SK-N-SH (cell line): Measurements from ENCODE around the gene PSMB11. TPM values are rescaled to one million over a fixed set of nuclear protein-coding genes. Genes with fewer than 3 reads are reported as not detected.

ENCODE experiments used
- CTCF ChIA-PET: fragments of 300-600, 350-600 bp; formaldehyde crosslinking; extraction: SDS; loops from one replicate; lab custom pipeline; 2021; lab: Yijun Ruan, JAX
- POLR2A ChIA-PET: fragments of 350-600 bp; sonication (Branson Sonifier 250); formaldehyde crosslinking; extraction: SDS; loops from one replicate; lab custom pipeline; 2020; ENCODE audit warnings: antibody characterized with exemption, inconsistent platforms; lab: Yijun Ruan, JAX
- DNase-seq: peaks from one replicate; pipeline ENCODE4 v3.0.0; 2012
- H2AFZ ChIP-seq: fragments of 200-600 bp; sonication (generic); 2 replicates; pipeline ENCODE4 v1.8.1; 2016; ENCODE audit warnings: antibody characterized with exemption, mild to moderate bottlenecking, low read depth
- H3F3A ChIP-seq: fragments of 200-600 bp; sonication (generic); replicated peaks from 2 replicates; pipeline ENCODE3; 2016; ENCODE audit warnings: antibody characterized with exemption, mild to moderate bottlenecking; ENCODE audit not compliant: insufficient read depth
- H3K27ac ChIP-seq, 2 experiments: fragments of 200-500 bp in 1 of 2; fragments of 200-600 bp in 1 of 2; sonication (Bioruptor generic) in 1 of 2; sonication (generic), shearing (Covaris generic) in 1 of 2; 2 replicates each; pipeline versions ENCODE4 v1.5.1 to v1.6.1; 2014 to 2016; ENCODE audit warnings: low read depth in 2 of 2, inconsistent platforms in 1 of 2, low read length in 1 of 2, mild to moderate bottlenecking in 1 of 2, mixed read lengths in 1 of 2
- H3K27me3 ChIP-seq: fragments of 200-600 bp; sonication (generic), shearing (Covaris generic); 2 replicates; pipeline ENCODE4 v1.6.1; 2016; ENCODE audit warnings: mixed run types; ENCODE audit not compliant: insufficient read depth
- H3K36me3 ChIP-seq, 2 experiments: fragments of 200-500 bp in 1 of 2; fragments of 200-600 bp in 1 of 2; sonication (Bioruptor generic) in 1 of 2; sonication (generic) in 1 of 2; replicated peaks in 1 of 2; 2 replicates each; pipeline versions ENCODE3 to v1.5.1; 2014 to 2016; ENCODE audit warnings: low read length in 1 of 2, mild to moderate bottlenecking in 1 of 2; ENCODE audit not compliant: insufficient read depth in 2 of 2, control insufficient read depth in 1 of 2
- H3K4me1 ChIP-seq, 2 experiments: fragments of 200-500 bp in 1 of 2; fragments of 200-600 bp in 1 of 2; sonication (Bioruptor generic) in 1 of 2; sonication (generic), shearing (Covaris generic) in 1 of 2; 2 replicates each; pipeline versions ENCODE4 v1.5.1 to v1.6.1; 2014 to 2016; ENCODE audit warnings: low read depth in 1 of 2, low read length in 1 of 2, mixed run types in 1 of 2; ENCODE audit not compliant: insufficient read depth in 2 of 2, control insufficient read depth in 1 of 2
- H3K4me2 ChIP-seq: fragments of 200-600 bp; sonication (generic), shearing (Covaris generic); 2 replicates; pipeline ENCODE4 v1.6.1; 2017; ENCODE audit warnings: mixed run types
- H3K4me3 ChIP-seq, 2 experiments: fragments of 200-500 bp in 1 of 2; fragments of 200-600 bp in 1 of 2; sonication (Bioruptor generic) in 1 of 2; sonication (generic), shearing (Covaris generic) in 1 of 2; 2 replicates each; pipeline versions ENCODE4 v1.5.1 to v1.8.1; 2014 to 2016; ENCODE audit warnings: low read depth in 2 of 2, inconsistent platforms in 1 of 2, low read length in 1 of 2, mild to moderate bottlenecking in 1 of 2, mixed read lengths in 1 of 2, moderate library complexity in 1 of 2
- H3K79me2 ChIP-seq: fragments of 200-600 bp; sonication (generic); 2 replicates; pipeline ENCODE4 v1.8.1; 2017; ENCODE audit warnings: mild to moderate bottlenecking; ENCODE audit not compliant: insufficient read depth
- H3K9ac ChIP-seq: fragments of 200-600 bp; sonication (generic); 2 replicates; pipeline ENCODE4 v1.6.1; 2017; ENCODE audit warnings: mixed run types
- H3K9me2 ChIP-seq: fragments of 200-600 bp; sonication (generic); 2 replicates; pipeline ENCODE4 v1.6.1; 2017; ENCODE audit warnings: mixed run types
- H3K9me3 ChIP-seq: fragments of 200-600 bp; sonication (generic); 2 replicates; pipeline ENCODE4 v1.6.1; 2017; ENCODE audit warnings: mixed run types, mild to moderate bottlenecking, moderate library complexity
- H4K20me1 ChIP-seq: fragments of 200-600 bp; sonication (generic); 2 replicates; pipeline ENCODE4 v1.6.1; 2017; ENCODE audit warnings: mild to moderate bottlenecking, mixed run types; ENCODE audit not compliant: insufficient read depth
- CHD2 ChIP-seq: fragments of 150-350 bp; IDR thresholded peaks from 2 replicates; pipeline ENCODE4 v1.6.1; 2018; ENCODE audit warnings: low read length; ENCODE audit not compliant: partially characterized antibody
- ELF1 ChIP-seq: IDR thresholded peaks from 2 replicates; pipeline ENCODE4 v1.4.0; 2012
- EP300 ChIP-seq, 2 experiments: IDR thresholded peaks; 2 replicates each; pipeline versions ENCODE4 v1.4.0 to v1.6.1; 2012; ENCODE audit warnings: borderline replicate concordance in 1 of 2, low read depth in 1 of 2, low read length in 1 of 2
- EZH2phosphoT487 ChIP-seq: fragments of 200-600 bp; sonication (generic); IDR thresholded peaks from 2 replicates; pipeline ENCODE4 v1.6.1; 2017; ENCODE audit warnings: low read depth, mixed run types, mild to moderate bottlenecking, antibody characterized with exemption, moderate library complexity, borderline replicate concordance
- FOSL2 ChIP-seq: IDR thresholded peaks from 2 replicates; pipeline ENCODE4 v1.4.0; 2012; ENCODE audit warnings: low read depth, mild to moderate bottlenecking, moderate library complexity, borderline replicate concordance
- FOXM1 ChIP-seq: IDR thresholded peaks from 2 replicates; pipeline ENCODE4 v1.4.0; 2012; ENCODE audit warnings: low read depth, mild to moderate bottlenecking
- MXI1 ChIP-seq: IDR thresholded peaks from 2 replicates; pipeline ENCODE4 v1.6.1; 2012; ENCODE audit warnings: mild to moderate bottlenecking, low read depth, low read length, improper control_type of control experiment
- POLR2AphosphoS5 ChIP-seq: IDR thresholded peaks from 2 replicates; pipeline ENCODE4 v1.6.1; 2012; ENCODE audit warnings: low read depth, low read length
- RAD21 ChIP-seq: IDR thresholded peaks from 2 replicates; pipeline ENCODE4 v1.6.1; 2012; ENCODE audit warnings: mild to moderate bottlenecking, low read length
- RFX5 ChIP-seq: IDR thresholded peaks from 2 replicates; pipeline ENCODE4 v1.6.1; 2012; ENCODE audit warnings: mild to moderate bottlenecking, improper control_type of control experiment, low read length
- RXRA ChIP-seq: IDR thresholded peaks from 2 replicates; pipeline ENCODE4 v1.4.0; 2012; ENCODE audit warnings: low read depth, mild to moderate bottlenecking, borderline replicate concordance
- SIN3A ChIP-seq: IDR thresholded peaks from 2 replicates; pipeline ENCODE4 v1.6.1; 2012; ENCODE audit warnings: low read depth, mild to moderate bottlenecking, low read length, moderate library complexity, borderline replicate concordance
- YY1 ChIP-seq: IDR thresholded peaks from 2 replicates; pipeline ENCODE4 v1.4.0; 2012; ENCODE audit warnings: low read depth, mild to moderate bottlenecking
- WGBS: methylation state at CpG from one replicate; pipeline ENCODE4 v1.1.6; 2017; ENCODE audit warnings: low lambda C conversion rate; 5-methylcytosine and 5-hydroxymethylcytosine counted together
- polyA plus RNA-seq, 3 experiments: library from polyadenylated mRNA; depleted of rRNA; stranded (reverse); fragments of >200 nt; gene quantifications; 2 replicates each; pipeline ENCODE4 v1.2.3, GENCODE V29; 2012
- TF ChIP-seq, protein P1 (sequence below): IDR thresholded peaks from 2 replicates; pipeline ENCODE4 v1.4.0; 2012; ENCODE audit warnings: low read depth, borderline replicate concordance
- TF ChIP-seq, protein P2 (sequence below): fragments of 200-600 bp; sonication (generic); IDR thresholded peaks from 2 replicates; pipeline ENCODE4 v1.6.1; 2017; ENCODE audit warnings: antibody characterized with exemption, mild to moderate bottlenecking, moderate library complexity
- TF ChIP-seq, protein P3 (sequence below): IDR thresholded peaks from 2 replicates; pipeline ENCODE4 v1.6.1; 2012; ENCODE audit warnings: mild to moderate bottlenecking, low read depth, low read length, moderate library complexity

Gene PSMB11
- polyA plus RNA-seq, 1 of the 3 experiments (the other 2 are of a cell fraction): not detected

DNA sequence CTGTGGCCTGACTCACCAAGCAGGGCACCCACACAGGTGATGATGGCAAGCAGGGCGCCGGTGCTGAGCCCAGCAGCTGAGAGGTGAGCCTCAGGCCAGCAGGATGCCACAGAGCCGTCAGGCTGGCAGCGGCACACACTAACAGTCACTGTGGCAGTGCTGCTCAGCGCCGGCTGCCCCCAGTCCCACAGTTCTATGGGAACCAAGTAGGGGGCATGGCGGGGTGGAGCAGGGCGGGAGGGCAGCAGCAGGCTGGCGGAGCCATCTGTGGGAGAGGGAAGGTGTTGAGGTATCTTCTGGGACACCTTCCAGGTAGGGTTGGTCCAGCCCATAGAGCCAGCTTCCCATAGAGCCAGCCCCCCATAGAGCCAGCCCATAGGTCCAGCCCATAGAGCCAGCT, 7.0 kb downstream of the PSMB11 start:
- ChIA-PET CTCF (interaction anchor here (1.1 to 33.1 kb wide), 3 partner anchors 10 to 176 kb away, joined by 3 to 1566 read pairs (median 5); partner anchors contain the start of gene AJUBA), POLR2A (no interaction called here)
- WGBS: no CpG with 5 or more reads among the region's 9 CpGs
- Histone ChIP-seq H3K9ac (no peak overlapping the region), H3K4me3 (no peak overlapping the region), H3K4me1 (peaks cover 0 to 4% of the 10 kb centered on the region in 2 experiments; a peak in 1 of 4 replicates), H3K36me3 (peaks cover 0 to 11% of the 10 kb centered on the region in 2 experiments), H3K79me2 (no peaks in the 10 kb centered on the region), H3K9me3 (no peaks in the 10 kb centered on the region), H3K27ac (no peak overlapping the region), H3K9me2 (no peaks in the 10 kb centered on the region), H2AFZ (no peak overlapping the region), H3F3A (peaks cover 7% of the 10 kb centered on the region), H4K20me1 (no peaks in the 10 kb centered on the region), H3K27me3 (no peaks in the 10 kb centered on the region), H3K4me2 (no peak overlapping the region)
- TF ChIP-seq RAD21 (no peak), MXI1 (no peak), FOSL2 (no peak), EZH2phosphoT487 (no peak)
- no peak for DNase-seq

DNA sequence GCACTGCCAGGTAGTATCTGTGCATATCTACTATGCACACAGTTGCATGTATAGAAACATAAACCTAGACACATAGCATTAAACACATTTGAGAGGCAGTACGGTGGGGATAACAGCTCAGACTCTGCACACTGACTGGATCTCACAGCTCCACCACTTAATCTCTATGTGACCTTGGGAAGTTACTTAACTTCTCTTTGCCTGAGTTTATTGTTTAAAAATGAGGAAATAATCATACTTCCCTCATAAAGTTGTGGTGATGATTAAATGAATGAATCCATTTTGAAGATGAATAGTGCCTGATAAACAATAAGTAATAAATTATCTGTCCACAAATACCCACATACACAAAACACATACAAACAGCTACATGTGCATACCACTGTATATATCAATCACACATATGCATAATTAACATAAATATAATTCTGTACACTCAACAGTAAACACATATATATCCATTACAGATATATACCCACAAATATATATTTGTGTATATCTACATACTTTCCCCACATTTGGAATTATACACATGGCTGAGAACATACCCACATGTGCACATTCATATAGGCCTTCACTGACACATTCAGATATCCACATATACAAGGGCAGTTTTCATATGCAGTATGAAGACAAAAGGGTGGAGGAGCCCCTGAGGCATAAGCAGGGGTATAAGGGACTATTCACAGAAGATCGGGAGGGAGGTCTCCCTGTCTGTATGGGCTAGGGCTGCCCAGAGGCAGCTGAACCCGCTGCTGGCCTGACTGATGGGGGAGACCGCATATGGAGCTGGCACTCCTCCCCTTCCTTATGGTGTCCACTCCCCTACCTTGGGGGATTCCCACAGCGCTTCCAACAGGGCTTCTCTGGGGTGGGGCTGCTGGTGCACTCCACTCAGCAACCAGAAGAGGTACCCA, 9.4 kb downstream of the PSMB11 start:
- no peak overlapping the region for H2AFZ ChIP-seq
- no peaks in the 10 kb centered on the region for H3K79me2 ChIP-seq
- H3K9ac ChIP-seq: no peak overlapping the region
- no peak overlapping the region for H3K4me2 ChIP-seq
- no peaks in the 10 kb centered on the region for H3K27me3 ChIP-seq
- H3K9me2 ChIP-seq: no peaks in the 10 kb centered on the region
- peaks cover 0 to 11% of the 10 kb centered on the region in 2 experiments for H3K36me3 ChIP-seq
- ChIA-PET POLR2A (interaction anchor here (1.7 to 2.1 kb wide), 2 partner anchors 45 to 65 kb away, joined by 4 to 5 read pairs; no protein-coding TSS in a partner anchor), CTCF (interaction anchor here (0.7 to 33.1 kb wide), 5 partner anchors 9 to 179 kb away, joined by 3 to 1566 read pairs (median 6); partner anchors contain the start of gene AJUBA)
- no peak overlapping the region for H3K4me3 ChIP-seq
- no peak for DNase-seq
- H3K27ac ChIP-seq: no peak overlapping the region
- peaks cover 14% of the 10 kb centered on the region for H3F3A ChIP-seq
- no peaks in the 10 kb centered on the region for H4K20me1 ChIP-seq
- TF ChIP-seq RFX5: no peak
- no peak for TF ChIP-seq CHD2
- TF ChIP-seq MXI1: no peak
- no peak for TF ChIP-seq FOSL2
- TF ChIP-seq, protein P1, sequence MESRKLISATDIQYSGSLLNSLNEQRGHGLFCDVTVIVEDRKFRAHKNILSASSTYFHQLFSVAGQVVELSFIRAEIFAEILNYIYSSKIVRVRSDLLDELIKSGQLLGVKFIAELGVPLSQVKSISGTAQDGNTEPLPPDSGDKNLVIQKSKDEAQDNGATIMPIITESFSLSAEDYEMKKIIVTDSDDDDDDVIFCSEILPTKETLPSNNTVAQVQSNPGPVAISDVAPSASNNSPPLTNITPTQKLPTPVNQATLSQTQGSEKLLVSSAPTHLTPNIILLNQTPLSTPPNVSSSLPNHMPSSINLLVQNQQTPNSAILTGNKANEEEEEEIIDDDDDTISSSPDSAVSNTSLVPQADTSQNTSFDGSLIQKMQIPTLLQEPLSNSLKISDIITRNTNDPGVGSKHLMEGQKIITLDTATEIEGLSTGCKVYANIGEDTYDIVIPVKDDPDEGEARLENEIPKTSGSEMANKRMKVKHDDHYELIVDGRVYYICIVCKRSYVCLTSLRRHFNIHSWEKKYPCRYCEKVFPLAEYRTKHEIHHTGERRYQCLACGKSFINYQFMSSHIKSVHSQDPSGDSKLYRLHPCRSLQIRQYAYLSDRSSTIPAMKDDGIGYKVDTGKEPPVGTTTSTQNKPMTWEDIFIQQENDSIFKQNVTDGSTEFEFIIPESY: no peak
- TF ChIP-seq FOXM1: no peak
- TF ChIP-seq, protein P2, sequence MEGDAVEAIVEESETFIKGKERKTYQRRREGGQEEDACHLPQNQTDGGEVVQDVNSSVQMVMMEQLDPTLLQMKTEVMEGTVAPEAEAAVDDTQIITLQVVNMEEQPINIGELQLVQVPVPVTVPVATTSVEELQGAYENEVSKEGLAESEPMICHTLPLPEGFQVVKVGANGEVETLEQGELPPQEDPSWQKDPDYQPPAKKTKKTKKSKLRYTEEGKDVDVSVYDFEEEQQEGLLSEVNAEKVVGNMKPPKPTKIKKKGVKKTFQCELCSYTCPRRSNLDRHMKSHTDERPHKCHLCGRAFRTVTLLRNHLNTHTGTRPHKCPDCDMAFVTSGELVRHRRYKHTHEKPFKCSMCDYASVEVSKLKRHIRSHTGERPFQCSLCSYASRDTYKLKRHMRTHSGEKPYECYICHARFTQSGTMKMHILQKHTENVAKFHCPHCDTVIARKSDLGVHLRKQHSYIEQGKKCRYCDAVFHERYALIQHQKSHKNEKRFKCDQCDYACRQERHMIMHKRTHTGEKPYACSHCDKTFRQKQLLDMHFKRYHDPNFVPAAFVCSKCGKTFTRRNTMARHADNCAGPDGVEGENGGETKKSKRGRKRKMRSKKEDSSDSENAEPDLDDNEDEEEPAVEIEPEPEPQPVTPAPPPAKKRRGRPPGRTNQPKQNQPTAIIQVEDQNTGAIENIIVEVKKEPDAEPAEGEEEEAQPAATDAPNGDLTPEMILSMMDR: no peak
- no peak for TF ChIP-seq EP300 (IDR thresholded peaks at IDR 0.05; ENCODE audit: borderline replicate concordance in 1 of 2, low read depth in 1 of 2, low read length in 1 of 2)
- no peak for TF ChIP-seq SIN3A
- TF ChIP-seq POLR2AphosphoS5: no peak
- TF ChIP-seq, protein P3, sequence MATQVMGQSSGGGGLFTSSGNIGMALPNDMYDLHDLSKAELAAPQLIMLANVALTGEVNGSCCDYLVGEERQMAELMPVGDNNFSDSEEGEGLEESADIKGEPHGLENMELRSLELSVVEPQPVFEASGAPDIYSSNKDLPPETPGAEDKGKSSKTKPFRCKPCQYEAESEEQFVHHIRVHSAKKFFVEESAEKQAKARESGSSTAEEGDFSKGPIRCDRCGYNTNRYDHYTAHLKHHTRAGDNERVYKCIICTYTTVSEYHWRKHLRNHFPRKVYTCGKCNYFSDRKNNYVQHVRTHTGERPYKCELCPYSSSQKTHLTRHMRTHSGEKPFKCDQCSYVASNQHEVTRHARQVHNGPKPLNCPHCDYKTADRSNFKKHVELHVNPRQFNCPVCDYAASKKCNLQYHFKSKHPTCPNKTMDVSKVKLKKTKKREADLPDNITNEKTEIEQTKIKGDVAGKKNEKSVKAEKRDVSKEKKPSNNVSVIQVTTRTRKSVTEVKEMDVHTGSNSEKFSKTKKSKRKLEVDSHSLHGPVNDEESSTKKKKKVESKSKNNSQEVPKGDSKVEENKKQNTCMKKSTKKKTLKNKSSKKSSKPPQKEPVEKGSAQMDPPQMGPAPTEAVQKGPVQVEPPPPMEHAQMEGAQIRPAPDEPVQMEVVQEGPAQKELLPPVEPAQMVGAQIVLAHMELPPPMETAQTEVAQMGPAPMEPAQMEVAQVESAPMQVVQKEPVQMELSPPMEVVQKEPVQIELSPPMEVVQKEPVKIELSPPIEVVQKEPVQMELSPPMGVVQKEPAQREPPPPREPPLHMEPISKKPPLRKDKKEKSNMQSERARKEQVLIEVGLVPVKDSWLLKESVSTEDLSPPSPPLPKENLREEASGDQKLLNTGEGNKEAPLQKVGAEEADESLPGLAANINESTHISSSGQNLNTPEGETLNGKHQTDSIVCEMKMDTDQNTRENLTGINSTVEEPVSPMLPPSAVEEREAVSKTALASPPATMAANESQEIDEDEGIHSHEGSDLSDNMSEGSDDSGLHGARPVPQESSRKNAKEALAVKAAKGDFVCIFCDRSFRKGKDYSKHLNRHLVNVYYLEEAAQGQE: no peak
- no peak for TF ChIP-seq RXRA
- TF ChIP-seq ELF1: no peak
- TF ChIP-seq YY1: no peak
- 85% methylated on average over 4 of the region's 5 CpGs for WGBS
- H3K4me1 ChIP-seq: peaks cover 9 to 22% of the 10 kb centered on the region in 2 experiments; a peak in 3 of 4 replicates
- no peaks in the 10 kb centered on the region for H3K9me3 ChIP-seq
